Measurements from ENCODE around the gene TUBD1.
"Not testable (repeated sequence)": the region's sequence is repeated elsewhere in the genome, so short reads cannot be mapped to it uniquely, and the experiment has no call there.

The TUBD1 gene

GRCh38 chr17:59892924-59893675, at the start of gene TUBD1, which contains the start of gene RPS6KB1:
TSS of gene TUBD1 (minus strand) at chr17:59892943. CDS start at chr17:59891002, 1,941 bp downstream.
TSS of gene RPS6KB1 (plus strand) at chr17:59893121. CDS start at chr17:59893185, 64 bp downstream.
- DNase-seq (ENCODE audit: low read depth in 2 of 2): peak; percentile 94 to 98

GRCh38 chr17:59941131-59941530, 48.4 kb upstream of the TUBD1 start:
- no peak for DNase-seq (ENCODE audit: low read depth in 2 of 2)

GRCh38 chr17:59940697-59941096, 48.0 kb upstream of the TUBD1 start:
- not testable (repeated sequence) for DNase-seq (ENCODE audit: low read depth in 2 of 2)

- DNase-seq (ENCODE audit: low read depth in 2 of 2): not testable (repeated sequence)
Observed at GRCh38 chr17:59933317-59933716, 40.6 kb upstream of the TUBD1 start.

GRCh38 chr17:59930768-59931167, 38.0 kb upstream of the TUBD1 start:
- not testable (repeated sequence) for DNase-seq (ENCODE audit: low read depth in 2 of 2)

- not testable (repeated sequence) for DNase-seq (ENCODE audit: low read depth in 2 of 2)
Observed at GRCh38 chr17:59930121-59930520, 37.4 kb upstream of the TUBD1 start.

GRCh38 chr17:59920637-59921036, 27.9 kb upstream of the TUBD1 start:
- DNase-seq (ENCODE audit: low read depth in 2 of 2): not testable (repeated sequence)

GRCh38 chr17:59916446-59916845, 23.7 kb upstream of the TUBD1 start:
- DNase-seq (ENCODE audit: low read depth in 2 of 2): no peak

- no peak for DNase-seq (ENCODE audit: low read depth in 2 of 2)
Observed at GRCh38 chr17:59914274-59914854, 21.6 kb upstream of the TUBD1 start.

GRCh38 chr17:59907467-59907866, 14.7 kb upstream of the TUBD1 start:
- DNase-seq (ENCODE audit: low read depth in 2 of 2): no peak

GRCh38 chr17:59903455-59903854, 10.7 kb upstream of the TUBD1 start:
- DNase-seq (ENCODE audit: low read depth in 2 of 2): no peak

GRCh38 chr17:59901604-59902003, 8.9 kb upstream of the TUBD1 start:
- DNase-seq (ENCODE audit: low read depth in 2 of 2): no peak

GRCh38 chr17:59899099-59899498, 6.4 kb upstream of the TUBD1 start:
- DNase-seq (ENCODE audit: low read depth in 2 of 2): no peak

GRCh38 chr17:59897090-59897489, 4.3 kb upstream of the TUBD1 start:
- DNase-seq (ENCODE audit: low read depth in 2 of 2): no peak

- DNase-seq (ENCODE audit: low read depth in 2 of 2): no peak
Observed at GRCh38 chr17:59893676-59894100, 945 bp upstream of the TUBD1 start.

GRCh38 chr17:59892251-59892923, 356 bp downstream of the TUBD1 start:
- no peak for DNase-seq (ENCODE audit: low read depth in 2 of 2)

GRCh38 chr17:59890720-59891119, 2.0 kb downstream of the TUBD1 start:
- DNase-seq (ENCODE audit: low read depth in 2 of 2): no peak

GRCh38 chr17:59888145-59888750, 4.5 kb downstream of the TUBD1 start:
- DNase-seq (ENCODE audit: low read depth in 2 of 2): no peak

- DNase-seq (ENCODE audit: low read depth in 2 of 2): no peak
Observed at GRCh38 chr17:59884861-59885260, 7.9 kb downstream of the TUBD1 start.

GRCh38 chr17:59878624-59879023, 14.1 kb downstream of the TUBD1 start:
- DNase-seq (ENCODE audit: low read depth in 2 of 2): no peak

- DNase-seq (ENCODE audit: low read depth in 2 of 2): no peak
Observed at GRCh38 chr17:59877965-59878364, 14.8 kb downstream of the TUBD1 start.

GRCh38 chr17:59876107-59876506, 16.6 kb downstream of the TUBD1 start:
- no peak for DNase-seq (ENCODE audit: low read depth in 2 of 2)

All from stimulated activated CD8-positive, alpha-beta memory T cell treated with anti-CD3 and anti-CD28 coated beads, Interleukin-7, amount 100 ng/mL, for 4 hours (primary cell).